AG04449 (cell line): ENCODE measurements around the gene FAM131C.
"Not testable (repeated sequence)": the region's sequence is repeated elsewhere in the genome, so short reads cannot be mapped to it uniquely, and the experiment has no call there.

ENCODE experiments used
- CTCF ChIA-PET: fragments of 350-600 bp; formaldehyde crosslinking; extraction: SDS; loops from one replicate; lab custom pipeline; 2021; ENCODE audit warnings: antibody characterized with exemption; lab: Yijun Ruan, JAX
- POLR2A ChIA-PET: fragments of 400-600, 350-600 bp; formaldehyde crosslinking; extraction: SDS; loops from one replicate; lab custom pipeline; 2020; ENCODE audit warnings: antibody characterized with exemption, inconsistent platforms; lab: Yijun Ruan, JAX
- DNase-seq: peaks from one replicate; pipeline ENCODE4 v3.0.0-alpha.2; 2010; ENCODE audit warnings: low read depth, low spot score
- H3K4me3 ChIP-seq: 2 replicates; pipeline ENCODE4 v1.5.1; 2011; ENCODE audit warnings: low read depth, mild to moderate bottlenecking, control low read depth, low read length
- CTCF ChIP-seq: IDR thresholded peaks from one replicate; pipeline ENCODE4 v1.5.1; 2011; ENCODE audit warnings: mild to moderate bottlenecking, moderate library complexity, low read length, control low read depth, inconsistent platforms; ENCODE audit not compliant: insufficient read depth; ENCODE audit errors: missing control alignments

The FAM131C gene

DNA sequence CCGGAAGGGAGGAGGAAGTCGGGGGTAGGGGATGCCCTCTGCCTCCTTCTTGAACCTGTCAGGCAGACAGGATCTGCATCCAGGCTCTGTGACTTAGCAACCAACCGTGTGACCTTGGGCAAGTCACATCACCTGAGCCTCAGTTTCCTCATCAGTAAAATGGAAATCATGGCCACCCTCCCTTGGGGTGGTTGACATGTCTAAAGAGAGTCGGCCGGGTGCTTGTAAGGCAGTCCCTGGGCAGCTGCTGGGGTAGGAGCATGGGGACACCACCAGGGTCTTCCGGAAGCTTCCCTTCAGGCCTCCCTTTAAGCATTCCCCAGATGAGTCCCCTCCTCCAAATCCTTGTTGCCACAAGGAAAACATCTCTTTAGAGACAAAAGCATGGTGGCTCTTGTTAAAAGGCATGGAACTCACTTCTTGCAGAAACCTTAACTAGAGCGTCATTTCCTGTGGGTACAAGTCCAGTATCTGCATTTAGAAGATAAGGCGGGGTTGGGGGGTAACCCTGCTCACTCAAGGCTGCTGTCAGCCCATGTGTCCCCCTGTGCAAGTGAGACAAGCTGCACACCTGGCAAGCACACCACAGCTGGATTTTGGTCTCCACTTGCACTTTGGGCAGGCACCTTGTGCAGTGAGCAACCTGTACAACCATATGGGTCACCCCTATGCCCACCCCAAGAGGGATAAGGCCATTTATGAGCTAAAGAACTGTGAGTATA is 19.5 kb downstream of the FAM131C start:
- no peak for TF ChIP-seq CTCF
- CTCF ChIA-PET, result interaction anchor here (1.0 to 6.2 kb wide), 11 partner anchors 10 to 267 kb away, joined by 3 to 129 read pairs (median 6); partner anchors contain the start of gene FAM131C
- H3K4me3 ChIP-seq, result no peak overlapping the region
- no peak for DNase-seq
- POLR2A ChIA-PET, result no interaction called here

DNA sequence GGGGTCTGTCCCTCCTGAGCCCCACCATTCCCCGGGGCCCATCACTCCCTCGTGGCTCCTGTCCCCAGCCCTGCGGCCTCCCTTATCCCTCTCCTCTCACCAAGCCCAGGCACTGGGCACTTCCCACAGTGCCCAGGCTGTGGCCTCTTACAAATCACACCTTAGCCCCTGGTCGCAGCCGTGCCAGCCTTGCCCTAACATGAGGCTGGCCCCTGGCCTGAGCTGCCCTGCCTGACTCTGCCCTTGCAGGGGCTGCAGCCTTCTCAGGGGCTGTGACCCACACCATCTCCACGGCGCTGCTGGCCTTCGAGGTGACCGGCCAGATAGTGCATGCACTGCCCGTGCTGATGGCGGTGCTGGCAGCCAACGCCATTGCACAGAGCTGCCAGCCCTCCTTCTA is 21.5 kb downstream of the FAM131C start:
- POLR2A ChIA-PET, result not testable (repeated sequence)

DNA sequence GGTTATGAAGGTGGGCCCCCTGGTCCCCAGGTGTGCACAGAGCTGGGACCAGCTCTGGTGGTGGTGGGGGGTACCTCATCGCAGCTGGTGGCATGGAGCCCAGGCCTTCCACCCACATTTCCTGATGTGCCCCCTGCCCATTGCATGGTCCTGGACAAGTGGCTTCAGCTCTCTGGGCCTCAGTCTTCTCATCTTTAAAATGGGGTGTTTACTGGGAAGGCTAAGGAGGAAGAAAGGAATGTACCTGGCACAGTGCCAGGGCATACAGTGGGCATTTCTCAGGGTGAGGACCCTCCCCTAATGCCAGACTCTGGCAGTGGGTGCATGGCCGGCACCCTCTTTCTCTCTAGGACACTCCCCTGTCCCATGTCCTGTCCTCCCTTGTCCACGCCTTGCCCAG is 22.4 kb downstream of the FAM131C start:
- no peak overlapping the region for H3K4me3 ChIP-seq
- CTCF ChIA-PET, result interaction anchor here (1.1 to 1.9 kb wide), 2 partner anchors 18 to 41 kb away, joined by 3 to 5 read pairs; no protein-coding TSS in a partner anchor
- DNase-seq, result no peak
- no peak for TF ChIP-seq CTCF
- POLR2A ChIA-PET, result no interaction called here

More for the DNA sequence above, 21.5 kb downstream of the FAM131C start:
- CTCF ChIA-PET, result interaction anchor here (6.2 kb wide), 1 partner anchor 42 kb away, joined by 129 read pairs; no protein-coding TSS in a partner anchor
- not testable (repeated sequence) for H3K4me3 ChIP-seq, DNase-seq

- H3K4me3 ChIP-seq, result no peak overlapping the region
- no peak for DNase-seq
- POLR2A ChIA-PET, result no interaction called here
- CTCF ChIA-PET, result interaction anchor here (0.5 to 1.9 kb wide), 4 partner anchors 17 to 302 kb away, joined by 3 to 5 read pairs (median 3); no protein-coding TSS in a partner anchor
- no peak for TF ChIP-seq CTCF
Observed at GRCh38 chr1:16050328-16050727, 23.1 kb downstream of the FAM131C start.

DNA sequence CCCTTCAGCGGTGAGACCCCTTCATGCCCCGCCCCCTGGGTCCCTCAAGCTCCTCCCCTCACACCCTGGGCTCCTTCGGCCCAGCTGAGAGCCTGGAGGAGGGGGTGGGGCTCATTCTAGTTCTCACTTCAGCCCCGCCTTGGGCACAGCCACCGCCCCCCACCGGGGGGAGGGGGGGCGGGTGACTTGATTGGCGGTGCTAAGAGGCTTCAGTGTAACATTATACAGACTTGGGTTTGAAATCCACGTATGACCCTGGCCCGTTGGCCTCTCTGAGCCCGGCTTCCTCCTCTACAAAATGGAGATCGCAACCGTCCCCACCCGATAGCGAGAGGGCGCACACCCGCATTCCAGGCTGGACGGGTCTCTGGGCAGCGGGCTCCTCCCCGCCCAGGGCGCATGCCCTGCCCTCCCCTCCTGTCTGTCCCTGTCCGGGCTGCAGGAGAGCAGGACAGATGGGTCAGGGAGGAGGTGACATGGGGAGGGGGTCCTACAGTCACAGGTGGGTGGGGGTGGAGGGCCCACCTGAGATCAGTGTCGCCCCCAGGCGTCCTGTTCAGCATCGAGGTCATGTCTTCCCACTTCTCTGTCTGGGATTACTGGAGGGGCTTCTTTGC is 24.8 kb downstream of the FAM131C start:
- ChIA-PET POLR2A (interaction anchor here (0.5 kb wide), 1 partner anchor 31 kb away, joined by 3 read pairs; no protein-coding TSS in a partner anchor), CTCF (no interaction called here)
- DNase-seq, result no peak
- TF ChIP-seq CTCF, result no peak
- peak overlapping the region; percentile 40 for H3K4me3 ChIP-seq

DNA sequence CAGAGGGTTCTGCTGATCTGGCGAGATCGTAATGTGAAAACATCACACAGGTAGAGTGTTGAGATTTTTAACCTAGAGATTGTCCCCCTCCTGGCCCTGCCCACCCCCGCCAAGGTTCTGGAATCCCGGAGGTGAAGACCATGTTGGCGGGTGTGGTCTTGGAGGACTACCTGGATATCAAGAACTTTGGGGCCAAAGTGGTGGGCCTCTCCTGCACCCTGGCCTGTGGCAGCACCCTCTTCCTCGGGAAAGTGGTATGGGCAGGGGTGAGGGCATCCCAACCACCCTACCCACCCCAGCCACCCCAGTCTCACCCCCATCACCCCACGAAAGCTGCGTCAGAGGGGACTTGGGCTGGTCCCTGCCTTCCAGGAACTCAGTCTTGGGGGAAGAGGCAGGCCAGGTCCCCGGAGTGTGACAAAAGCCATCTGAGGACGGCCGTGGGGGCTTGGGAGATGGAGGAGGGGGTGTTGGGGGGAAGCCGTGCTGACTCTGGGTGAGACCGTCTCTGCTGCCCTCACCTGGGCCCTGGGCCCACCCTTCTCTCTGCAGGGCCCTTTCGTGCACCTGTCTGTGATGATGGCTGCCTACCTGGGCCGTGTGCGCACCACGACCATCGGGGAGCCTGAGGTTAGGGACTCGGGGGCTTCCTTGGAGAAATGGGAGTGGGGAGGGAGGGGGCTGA is 25.5 kb downstream of the FAM131C start:
- ChIA-PET CTCF (interaction anchor here (0.9 to 1.3 kb wide), 4 partner anchors 16 to 40 kb away, joined by 3 to 5 read pairs (median 4); no protein-coding TSS in a partner anchor), POLR2A (interaction anchor here (0.5 kb wide), 1 partner anchor 30 kb away, joined by 3 read pairs; no protein-coding TSS in a partner anchor)
- no peak for DNase-seq
- TF ChIP-seq CTCF, result no peak
- no peak overlapping the region for H3K4me3 ChIP-seq
